Measurements from ENCODE around the gene MRI1. TPM values are rescaled to one million over a fixed set of nuclear protein-coding genes. Genes with fewer than 3 reads are reported as not detected.
"Not testable (repeated sequence)": the region's sequence is repeated elsewhere in the genome, so short reads cannot be mapped to it uniquely, and the experiment has no call there.

Gene MRI1
- total RNA-seq, 1 experiment from 2014 or later, result 33.4 TPM

DNA sequence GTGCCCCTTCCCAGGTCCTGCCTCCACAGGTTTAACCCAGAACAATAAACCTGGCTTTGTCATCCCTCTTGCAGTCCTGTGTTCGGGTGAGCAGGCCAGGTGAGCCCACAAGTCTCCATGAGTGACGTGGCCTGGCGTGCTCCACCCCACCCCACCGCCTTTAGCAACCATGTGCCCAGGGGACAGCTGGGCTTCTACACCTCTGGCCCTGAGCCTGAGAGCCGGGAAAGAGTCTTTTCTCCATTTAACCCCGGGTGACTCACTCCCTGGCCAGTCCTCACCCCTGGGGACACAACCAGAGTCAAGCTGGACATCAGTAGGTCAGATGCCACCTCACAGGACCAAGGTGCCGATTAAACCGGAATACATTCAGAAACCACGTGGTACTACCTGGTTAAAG is 14.1 kb downstream of the MRI1 start:
- Histone ChIP-seq H3K27me3 (ENCODE audit: low read length) (no peaks in the 10 kb centered on the region), H3K4me3 (ENCODE audit: low read length) (no peak overlapping the region), H3K9ac (ENCODE audit: low read length) (no peak overlapping the region), H3K4me1 (ENCODE audit: low read length) (peaks cover 16% of the 10 kb centered on the region), H3K9me3 (ENCODE audit: low read length) (no peaks in the 10 kb centered on the region), H3K9me2 (replicated peaks; ENCODE audit: insufficient read depth, low read length) (no peaks in the 10 kb centered on the region), H3K27ac (ENCODE audit: low read length) (no peak overlapping the region), H3K36me3 (ENCODE audit: insufficient read depth, low read length) (0 out of 2 replicates have a peak, but pooled peaks cover 8% of the 10 kb centered on the region), H4K20me1 (ENCODE audit: insufficient read depth, low read depth, low read length) (peaks cover 10% of the 10 kb centered on the region; the same call in 1 of the 2 replicates), H3K4me2 (ENCODE audit: low read depth, low read length, poor library complexity, severe bottlenecking) (no peak overlapping the region), H3K79me2 (ENCODE audit: low read length) (peaks cover 22% of the 10 kb centered on the region), H2AFZ (ENCODE audit: low read length) (no peak overlapping the region)
- DNase-seq, result no peak

- Histone ChIP-seq H3K36me3 (ENCODE audit: insufficient read depth, low read length) (0 out of 2 replicates have a peak, but pooled peaks cover 8% of the 10 kb centered on the region), H2AFZ (ENCODE audit: low read length) (no peak overlapping the region), H3K9ac (ENCODE audit: low read length) (no peak overlapping the region), H3K9me3 (ENCODE audit: low read length) (no peaks in the 10 kb centered on the region), H3K9me2 (replicated peaks; ENCODE audit: insufficient read depth, low read length) (no peaks in the 10 kb centered on the region), H3K27ac (ENCODE audit: low read length) (no peak overlapping the region), H3K27me3 (ENCODE audit: low read length) (no peaks in the 10 kb centered on the region), H3K4me3 (ENCODE audit: low read length) (no peak overlapping the region), H3K4me2 (ENCODE audit: low read depth, low read length, poor library complexity, severe bottlenecking) (no peak overlapping the region), H3K79me2 (ENCODE audit: low read length) (peaks cover 22% of the 10 kb centered on the region), H3K4me1 (ENCODE audit: low read length) (peaks cover 19% of the 10 kb centered on the region), H4K20me1 (ENCODE audit: insufficient read depth, low read depth, low read length) (peaks cover 10% of the 10 kb centered on the region; the same call in 1 of the 2 replicates)
- DNase-seq, result no peak
Observed at GRCh38 chr19:13778847-13779246, 14.5 kb downstream of the MRI1 start.

- not testable (repeated sequence) for H3K4me3 ChIP-seq (ENCODE audit: low read length); DNase-seq; H2AFZ ChIP-seq (ENCODE audit: low read length); H3K27me3 ChIP-seq (ENCODE audit: low read length); H3K9me2 ChIP-seq (replicated peaks; ENCODE audit: insufficient read depth, low read length); H3K27ac ChIP-seq (ENCODE audit: low read length); H3K36me3 ChIP-seq (ENCODE audit: insufficient read depth, low read length); H3K4me2 ChIP-seq (ENCODE audit: low read depth, low read length, poor library complexity, severe bottlenecking); H3K9ac ChIP-seq (ENCODE audit: low read length); H4K20me1 ChIP-seq (ENCODE audit: insufficient read depth, low read depth, low read length); H3K9me3 ChIP-seq (ENCODE audit: low read length)
- H3K79me2 ChIP-seq (ENCODE audit: low read length), result peaks cover 17% of the 10 kb centered on the region
- H3K4me1 ChIP-seq (ENCODE audit: low read length), result peaks cover 26% of the 10 kb centered on the region
Observed at GRCh38 chr19:13779794-13780193, 15.5 kb downstream of the MRI1 start.

GRCh38 chr19:13781547-13781946 is 17.2 kb downstream of the MRI1 start:
- Histone ChIP-seq H3K36me3 (ENCODE audit: insufficient read depth, low read length) (0 out of 2 replicates have a peak, but pooled peaks cover 8% of the 10 kb centered on the region), H3K9me2 (replicated peaks; ENCODE audit: insufficient read depth, low read length) (no peaks in the 10 kb centered on the region), H2AFZ (ENCODE audit: low read length) (no peak overlapping the region), H3K4me3 (ENCODE audit: low read length) (no peak overlapping the region), H3K4me2 (ENCODE audit: low read depth, low read length, poor library complexity, severe bottlenecking) (no peak overlapping the region), H3K4me1 (ENCODE audit: low read length) (peaks cover 22% of the 10 kb centered on the region), H3K9me3 (ENCODE audit: low read length) (no peaks in the 10 kb centered on the region), H3K27me3 (ENCODE audit: low read length) (no peaks in the 10 kb centered on the region), H3K9ac (ENCODE audit: low read length) (no peak overlapping the region), H3K79me2 (ENCODE audit: low read length) (peaks cover 2% of the 10 kb centered on the region), H3K27ac (ENCODE audit: low read length) (no peak overlapping the region), H4K20me1 (ENCODE audit: insufficient read depth, low read depth, low read length) (no peaks in the 10 kb centered on the region)
- DNase-seq, result no peak

- H3K9me2 ChIP-seq (replicated peaks; ENCODE audit: insufficient read depth, low read length), result no peaks in the 10 kb centered on the region
- no peak overlapping the region for H3K27ac ChIP-seq (ENCODE audit: low read length)
- H3K36me3 ChIP-seq (ENCODE audit: insufficient read depth, low read length), result 0 out of 2 replicates have a peak, but pooled peaks cover 8% of the 10 kb centered on the region
- no peaks in the 10 kb centered on the region for H3K27me3 ChIP-seq (ENCODE audit: low read length)
- no peak overlapping the region for H3K4me2 ChIP-seq (ENCODE audit: low read depth, low read length, poor library complexity, severe bottlenecking)
- no peaks in the 10 kb centered on the region for H4K20me1 ChIP-seq (ENCODE audit: insufficient read depth, low read depth, low read length)
- DNase-seq, result no peak
- H2AFZ ChIP-seq (ENCODE audit: low read length), result no peak overlapping the region
- H3K79me2 ChIP-seq (ENCODE audit: low read length), result no peaks in the 10 kb centered on the region
- H3K4me1 ChIP-seq (ENCODE audit: low read length), result peaks cover 22% of the 10 kb centered on the region
- H3K9ac ChIP-seq (ENCODE audit: low read length), result no peak overlapping the region
- no peaks in the 10 kb centered on the region for H3K9me3 ChIP-seq (ENCODE audit: low read length)
- H3K4me3 ChIP-seq (ENCODE audit: low read length), result no peak overlapping the region
Observed at GRCh38 chr19:13782537-13782936, 18.2 kb downstream of the MRI1 start.

DNA sequence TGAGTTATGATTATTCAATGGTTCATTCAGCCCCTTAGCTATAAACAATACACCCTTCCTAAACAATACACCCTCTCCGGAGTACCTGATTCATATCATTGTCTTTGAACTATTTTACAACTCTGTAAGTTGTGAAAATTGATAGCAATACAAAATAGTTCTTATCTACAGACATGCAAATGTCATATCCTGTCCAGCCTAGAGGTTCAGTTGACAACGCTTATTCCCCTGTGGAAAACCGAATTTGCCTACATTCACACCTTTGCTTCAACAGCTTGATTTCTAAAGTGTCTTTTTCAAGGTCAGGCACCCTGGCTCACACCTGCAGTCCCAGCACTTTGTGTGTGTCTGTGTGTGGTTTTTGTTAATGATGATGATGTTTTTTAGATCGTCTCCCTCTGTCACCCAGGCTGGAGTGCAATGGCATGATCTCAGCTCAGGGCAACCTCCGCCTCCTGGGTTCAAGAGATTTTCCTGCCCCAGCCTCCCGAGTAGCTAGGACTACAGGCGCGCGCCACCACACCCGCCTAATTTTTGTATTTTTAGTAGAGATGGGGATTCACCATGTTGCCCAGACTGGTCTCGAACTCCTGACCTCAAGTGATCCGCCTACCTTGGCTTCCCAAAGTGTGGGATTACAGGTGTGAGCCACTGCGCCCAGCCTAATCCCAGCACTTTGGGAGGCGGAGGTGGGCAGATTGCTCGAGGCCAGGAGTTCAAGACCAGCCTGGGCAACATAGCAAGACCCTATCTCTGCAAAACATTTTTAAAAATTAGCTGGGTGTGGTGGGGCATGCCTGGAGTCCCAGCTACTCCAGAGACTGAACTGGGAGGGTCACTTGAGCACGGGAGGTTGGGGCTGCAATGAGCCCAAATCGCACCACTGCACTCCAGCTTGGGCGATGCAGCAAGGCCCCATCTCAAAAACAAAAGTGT is 19.5 kb downstream of the MRI1 start:
- peak; percentile 72 for DNase-seq
- Histone ChIP-seq H4K20me1 (ENCODE audit: insufficient read depth, low read depth, low read length) (no peaks in the 10 kb centered on the region), H3K27me3 (ENCODE audit: low read length) (no peaks in the 10 kb centered on the region), H3K4me2 (ENCODE audit: low read depth, low read length, poor library complexity, severe bottlenecking) (peak overlapping the region; percentile 49), H3K4me1 (ENCODE audit: low read length) (peaks cover 25% of the 10 kb centered on the region), H3K27ac (ENCODE audit: low read length) (no peak overlapping the region), H3K36me3 (ENCODE audit: insufficient read depth, low read length) (no peaks in the 10 kb centered on the region), H3K4me3 (ENCODE audit: low read length) (no peak overlapping the region), H2AFZ (ENCODE audit: low read length) (no peak overlapping the region), H3K9ac (ENCODE audit: low read length) (no peak overlapping the region), H3K79me2 (ENCODE audit: low read length) (no peaks in the 10 kb centered on the region), H3K9me2 (replicated peaks; ENCODE audit: insufficient read depth, low read length) (no peaks in the 10 kb centered on the region), H3K9me3 (ENCODE audit: low read length) (no peaks in the 10 kb centered on the region)

DNA sequence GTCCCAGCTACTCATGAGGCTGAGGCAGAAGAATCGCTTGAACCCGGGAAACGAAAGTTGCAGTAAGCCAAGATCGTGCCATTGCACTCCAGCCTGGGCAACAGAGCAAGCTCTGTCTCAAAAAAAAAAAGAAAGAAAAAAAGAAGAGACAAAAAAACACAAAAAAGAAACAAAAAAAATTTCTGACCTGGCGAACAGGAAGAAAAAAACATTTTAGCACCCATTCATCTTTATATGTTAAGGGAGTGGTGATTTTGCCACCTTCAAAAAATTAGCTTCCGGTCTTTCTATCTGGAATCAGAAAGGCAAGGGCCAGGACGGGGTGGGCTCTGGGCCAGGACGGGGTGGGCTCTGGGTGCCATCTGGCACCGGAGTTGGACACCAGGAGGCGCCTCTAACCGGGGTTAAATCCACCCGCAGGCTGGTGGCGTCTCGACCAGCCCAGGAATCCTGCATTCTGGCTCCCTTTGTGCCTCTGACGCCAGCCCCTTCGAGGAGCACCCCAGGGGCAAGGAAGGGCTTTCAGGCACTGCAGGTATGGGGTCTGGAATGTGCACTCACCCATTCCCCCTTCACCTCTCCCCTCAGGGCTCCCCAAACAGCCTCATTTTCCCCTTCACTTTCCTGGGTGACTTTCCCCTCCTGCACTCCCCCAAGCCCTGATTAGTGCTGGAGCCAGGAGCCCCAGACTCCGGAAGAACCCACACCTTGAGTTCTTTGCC is 20.6 kb downstream of the MRI1 start:
- Histone ChIP-seq H3K79me2 (ENCODE audit: low read length) (no peaks in the 10 kb centered on the region), H3K9me3 (ENCODE audit: low read length) (no peaks in the 10 kb centered on the region), H3K4me1 (ENCODE audit: low read length) (peaks cover 25% of the 10 kb centered on the region), H3K27ac (ENCODE audit: low read length) (no peak overlapping the region), H3K4me3 (ENCODE audit: low read length) (no peak overlapping the region), H3K36me3 (ENCODE audit: insufficient read depth, low read length) (no peaks in the 10 kb centered on the region), H3K9ac (ENCODE audit: low read length) (no peak overlapping the region), H3K9me2 (replicated peaks; ENCODE audit: insufficient read depth, low read length) (no peaks in the 10 kb centered on the region), H4K20me1 (ENCODE audit: insufficient read depth, low read depth, low read length) (no peaks in the 10 kb centered on the region), H3K4me2 (ENCODE audit: low read depth, low read length, poor library complexity, severe bottlenecking) (no peak overlapping the region), H3K27me3 (ENCODE audit: low read length) (no peaks in the 10 kb centered on the region), H2AFZ (ENCODE audit: low read length) (no peak overlapping the region)
- DNase-seq, result peak; percentile 83

GRCh38 chr19:13788991-13789390 is 24.7 kb downstream of the MRI1 start:
- Histone ChIP-seq H3K27ac (ENCODE audit: low read length) (no peak overlapping the region), H3K4me1 (ENCODE audit: low read length) (peaks cover 15% of the 10 kb centered on the region), H3K9ac (ENCODE audit: low read length) (no peak overlapping the region), H2AFZ (ENCODE audit: low read length) (no peak overlapping the region), H3K9me2 (replicated peaks; ENCODE audit: insufficient read depth, low read length) (no peaks in the 10 kb centered on the region), H3K79me2 (ENCODE audit: low read length) (no peaks in the 10 kb centered on the region), H3K27me3 (ENCODE audit: low read length) (no peaks in the 10 kb centered on the region), H4K20me1 (ENCODE audit: insufficient read depth, low read depth, low read length) (no peaks in the 10 kb centered on the region), H3K4me3 (ENCODE audit: low read length) (no peak overlapping the region), H3K9me3 (ENCODE audit: low read length) (no peaks in the 10 kb centered on the region), H3K4me2 (ENCODE audit: low read depth, low read length, poor library complexity, severe bottlenecking) (no peak overlapping the region), H3K36me3 (ENCODE audit: insufficient read depth, low read length) (no peaks in the 10 kb centered on the region)
- DNase-seq, result no peak

Data from Karpas-422 (cell line).